GM12878 (cell line): ENCODE measurements around the gene TMEM132D.

ENCODE experiments used
- CEBPB ChIP-seq, 2 experiments: fragments of 150-350 bp in 1 of 2; IDR thresholded peaks; 2 replicates each; pipeline ENCODE4 v1.6.1; 2012 to 2014; ENCODE audit warnings: low read depth in 2 of 2, low read length in 2 of 2, borderline replicate concordance in 1 of 2, inconsistent platforms in 1 of 2
- EP300 ChIP-seq, 2 experiments: fragments of 150-350 bp in 1 of 2; IDR thresholded peaks; 2 replicates each; pipeline ENCODE4 v1.6.1; 2011 to 2012; ENCODE audit warnings: low read depth in 2 of 2, low read length in 2 of 2, borderline replicate concordance in 1 of 2, improper control_type of control experiment in 1 of 2, inconsistent platforms in 1 of 2; ENCODE audit not compliant: control insufficient read depth in 1 of 2
- JUND ChIP-seq: IDR thresholded peaks from 2 replicates; pipeline ENCODE4 v1.6.1; 2012; ENCODE audit warnings: low read depth, mild to moderate bottlenecking, low read length, improper control_type of control experiment, moderate library complexity
- POLR2A ChIP-seq: IDR thresholded peaks from 2 replicates; pipeline ENCODE4 v1.6.1; 2011; ENCODE audit warnings: low read depth, mild to moderate bottlenecking, low read length
- POLR2AphosphoS5 ChIP-seq: IDR thresholded peaks from 2 replicates; pipeline ENCODE4 v1.6.1; 2011; ENCODE audit warnings: mild to moderate bottlenecking, low read length, inconsistent platforms
- RBBP5 ChIP-seq: fragments of 200-600 bp; sonication (generic); conservative IDR thresholded peaks from 2 replicates; pipeline ENCODE4 v1.6.1; 2016
- SRF ChIP-seq, 2 experiments: IDR thresholded peaks; 2 replicates each; pipeline ENCODE4 v1.6.1; 2011; ENCODE audit warnings: low read depth in 2 of 2, low read length in 2 of 2, mild to moderate bottlenecking in 1 of 2, moderate library complexity in 1 of 2
- ZSCAN29 ChIP-seq: fragments of 450-650 bp; IDR thresholded peaks from 2 replicates; pipeline ENCODE4 v1.6.1; 2017; ENCODE audit warnings: mild to moderate bottlenecking, moderate library complexity
- TF ChIP-seq, protein P1 (sequence below): IDR thresholded peaks from 2 replicates; pipeline ENCODE4 v1.6.1; 2012; ENCODE audit warnings: mild to moderate bottlenecking, low read depth, low read length
- TF ChIP-seq, protein P2 (sequence below), 3 experiments: IDR thresholded peaks in 2 of 3; conservative IDR thresholded peaks in 1 of 3; 2 replicates each; pipeline ENCODE4 v1.5.1; 2011; ENCODE audit warnings: low read depth in 3 of 3, low read length in 3 of 3, mild to moderate bottlenecking in 3 of 3, control low read depth in 2 of 3, moderate library complexity in 2 of 3, inconsistent platforms in 1 of 3, mixed read lengths in 1 of 3; ENCODE audit not compliant: control insufficient read depth in 2 of 3, insufficient read depth in 1 of 3; ENCODE audit errors: extremely low read depth in 1 of 3
- TF ChIP-seq, protein P3 (sequence below): IDR thresholded peaks from 2 replicates; pipeline ENCODE4 v1.6.1; 2011; ENCODE audit warnings: borderline replicate concordance, low read depth, mild to moderate bottlenecking, moderate library complexity, low read length; ENCODE audit not compliant: insufficient read depth, poor library complexity, severe bottlenecking

DNA sequence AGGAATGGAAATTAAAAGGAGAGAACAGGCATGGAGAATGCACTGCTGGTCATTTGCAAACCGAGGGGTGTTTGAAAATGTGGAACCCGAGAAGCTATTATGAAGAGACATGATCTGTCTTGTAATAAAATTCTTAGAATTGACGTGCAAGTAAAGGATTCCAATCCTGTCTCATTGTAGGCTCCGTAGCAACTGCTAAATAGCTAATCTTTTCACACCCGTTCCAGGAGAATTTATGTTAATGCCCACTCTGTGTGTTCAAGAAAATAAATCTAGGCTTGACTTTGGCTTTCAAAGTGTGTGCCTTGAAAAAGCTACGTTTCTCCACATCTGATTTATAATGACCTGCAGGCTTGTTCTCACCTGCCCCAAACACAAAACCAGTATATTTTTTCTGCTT, 669.6 kb downstream of the TMEM132D start:
- TF ChIP-seq, protein P1, sequence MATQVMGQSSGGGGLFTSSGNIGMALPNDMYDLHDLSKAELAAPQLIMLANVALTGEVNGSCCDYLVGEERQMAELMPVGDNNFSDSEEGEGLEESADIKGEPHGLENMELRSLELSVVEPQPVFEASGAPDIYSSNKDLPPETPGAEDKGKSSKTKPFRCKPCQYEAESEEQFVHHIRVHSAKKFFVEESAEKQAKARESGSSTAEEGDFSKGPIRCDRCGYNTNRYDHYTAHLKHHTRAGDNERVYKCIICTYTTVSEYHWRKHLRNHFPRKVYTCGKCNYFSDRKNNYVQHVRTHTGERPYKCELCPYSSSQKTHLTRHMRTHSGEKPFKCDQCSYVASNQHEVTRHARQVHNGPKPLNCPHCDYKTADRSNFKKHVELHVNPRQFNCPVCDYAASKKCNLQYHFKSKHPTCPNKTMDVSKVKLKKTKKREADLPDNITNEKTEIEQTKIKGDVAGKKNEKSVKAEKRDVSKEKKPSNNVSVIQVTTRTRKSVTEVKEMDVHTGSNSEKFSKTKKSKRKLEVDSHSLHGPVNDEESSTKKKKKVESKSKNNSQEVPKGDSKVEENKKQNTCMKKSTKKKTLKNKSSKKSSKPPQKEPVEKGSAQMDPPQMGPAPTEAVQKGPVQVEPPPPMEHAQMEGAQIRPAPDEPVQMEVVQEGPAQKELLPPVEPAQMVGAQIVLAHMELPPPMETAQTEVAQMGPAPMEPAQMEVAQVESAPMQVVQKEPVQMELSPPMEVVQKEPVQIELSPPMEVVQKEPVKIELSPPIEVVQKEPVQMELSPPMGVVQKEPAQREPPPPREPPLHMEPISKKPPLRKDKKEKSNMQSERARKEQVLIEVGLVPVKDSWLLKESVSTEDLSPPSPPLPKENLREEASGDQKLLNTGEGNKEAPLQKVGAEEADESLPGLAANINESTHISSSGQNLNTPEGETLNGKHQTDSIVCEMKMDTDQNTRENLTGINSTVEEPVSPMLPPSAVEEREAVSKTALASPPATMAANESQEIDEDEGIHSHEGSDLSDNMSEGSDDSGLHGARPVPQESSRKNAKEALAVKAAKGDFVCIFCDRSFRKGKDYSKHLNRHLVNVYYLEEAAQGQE, result no peak
- TF ChIP-seq CEBPB (IDR thresholded peaks at IDR 0.05; ENCODE audit: borderline replicate concordance in 1 of 2, low read depth in 2 of 2, low read length in 2 of 2) (no peak), POLR2A (no peak), RBBP5 (no peak), POLR2AphosphoS5 (no peak), ZSCAN29 (no peak), SRF (IDR thresholded peaks at IDR 0.05; ENCODE audit: low read depth in 2 of 2, low read length in 2 of 2) (no peak), JUND (no peak), EP300 (IDR thresholded peaks at IDR 0.05; ENCODE audit: borderline replicate concordance in 1 of 2, control insufficient read depth in 1 of 2, low read depth in 2 of 2, low read length in 2 of 2) (no peak)
- TF ChIP-seq, protein P2, sequence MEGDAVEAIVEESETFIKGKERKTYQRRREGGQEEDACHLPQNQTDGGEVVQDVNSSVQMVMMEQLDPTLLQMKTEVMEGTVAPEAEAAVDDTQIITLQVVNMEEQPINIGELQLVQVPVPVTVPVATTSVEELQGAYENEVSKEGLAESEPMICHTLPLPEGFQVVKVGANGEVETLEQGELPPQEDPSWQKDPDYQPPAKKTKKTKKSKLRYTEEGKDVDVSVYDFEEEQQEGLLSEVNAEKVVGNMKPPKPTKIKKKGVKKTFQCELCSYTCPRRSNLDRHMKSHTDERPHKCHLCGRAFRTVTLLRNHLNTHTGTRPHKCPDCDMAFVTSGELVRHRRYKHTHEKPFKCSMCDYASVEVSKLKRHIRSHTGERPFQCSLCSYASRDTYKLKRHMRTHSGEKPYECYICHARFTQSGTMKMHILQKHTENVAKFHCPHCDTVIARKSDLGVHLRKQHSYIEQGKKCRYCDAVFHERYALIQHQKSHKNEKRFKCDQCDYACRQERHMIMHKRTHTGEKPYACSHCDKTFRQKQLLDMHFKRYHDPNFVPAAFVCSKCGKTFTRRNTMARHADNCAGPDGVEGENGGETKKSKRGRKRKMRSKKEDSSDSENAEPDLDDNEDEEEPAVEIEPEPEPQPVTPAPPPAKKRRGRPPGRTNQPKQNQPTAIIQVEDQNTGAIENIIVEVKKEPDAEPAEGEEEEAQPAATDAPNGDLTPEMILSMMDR (IDR thresholded peaks at IDR 0.05 in 2 of 3, conservative IDR thresholded peaks at IDR 0.05 in 1 of 3; ENCODE audit: control insufficient read depth in 2 of 3, extremely low read depth in 1 of 3, insufficient read depth in 1 of 3, low read depth in 3 of 3, low read length in 3 of 3), result no peak
- TF ChIP-seq, protein P3, sequence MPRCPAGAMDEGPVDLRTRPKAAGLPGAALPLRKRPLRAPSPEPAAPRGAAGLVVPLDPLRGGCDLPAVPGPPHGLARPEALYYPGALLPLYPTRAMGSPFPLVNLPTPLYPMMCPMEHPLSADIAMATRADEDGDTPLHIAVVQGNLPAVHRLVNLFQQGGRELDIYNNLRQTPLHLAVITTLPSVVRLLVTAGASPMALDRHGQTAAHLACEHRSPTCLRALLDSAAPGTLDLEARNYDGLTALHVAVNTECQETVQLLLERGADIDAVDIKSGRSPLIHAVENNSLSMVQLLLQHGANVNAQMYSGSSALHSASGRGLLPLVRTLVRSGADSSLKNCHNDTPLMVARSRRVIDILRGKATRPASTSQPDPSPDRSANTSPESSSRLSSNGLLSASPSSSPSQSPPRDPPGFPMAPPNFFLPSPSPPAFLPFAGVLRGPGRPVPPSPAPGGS, result no peak
